Tongue (tissue), 1 donor: ENCODE results near the gene LAPTM4A. TPM values are rescaled to one million over a fixed set of nuclear protein-coding genes. Genes with fewer than 3 reads are reported as not detected.

ENCODE experiments used
- total RNA-seq: library from RNA; depleted of rRNA; stranded (reverse); fragments of >200 nt; gene quantifications from one replicate; pipeline ENCODE4 v1.2.3, GENCODE V29; 2014

The LAPTM4A gene
- total RNA-seq, 1 donor from 2014 or later: 190 TPM

Other genes with a start within 250 kb of the LAPTM4A start
- gene TTC32, start 149.6 kb downstream of the LAPTM4A start, total RNA-seq: 15.3 TPM
- 14.0 TPM for gene WDR35, start 61.5 kb downstream of the LAPTM4A start, total RNA-seq
- gene MATN3, start 39.0 kb downstream of the LAPTM4A start, total RNA-seq: 0.41 TPM
- gene SDC1, start 173.5 kb upstream of the LAPTM4A start, total RNA-seq: 44.2 TPM